Smooth muscle cell (in vitro differentiated cells): ENCODE data around the gene RAB5IF. TPM values are rescaled to one million over a fixed set of nuclear protein-coding genes. Genes with fewer than 3 reads are reported as not detected.

Experiments used
- DNase-seq: peaks from one replicate; lab custom pipeline; 2025; ENCODE audit not compliant: unreplicated experiment; lab: John Stamatoyannopoulos, UW
- H2AFZ ChIP-seq: fragments of 200-600 bp; sonication (generic); 2 replicates; pipeline ENCODE4 v1.6.0; 2016; ENCODE audit warnings: antibody characterized with exemption, low read depth, mild to moderate bottlenecking
- H3F3A ChIP-seq: fragments of 200-600 bp; sonication (generic); 2 replicates; pipeline ENCODE4 v1.6.0; 2017; ENCODE audit warnings: antibody characterized with exemption, low read depth
- H3K27ac ChIP-seq: fragments of 200-600 bp; sonication (generic); 2 replicates; pipeline ENCODE4 v1.5.1; 2016; ENCODE audit warnings: low read depth, mild to moderate bottlenecking
- H3K27me3 ChIP-seq: fragments of 200-600 bp; sonication (generic); 2 replicates; pipeline ENCODE4 v1.6.1; 2016; ENCODE audit warnings: low read depth, mild to moderate bottlenecking
- H3K36me3 ChIP-seq: fragments of 200-600 bp; sonication (generic); 2 replicates; pipeline ENCODE4 v1.5.1; 2016; ENCODE audit warnings: low read depth
- H3K4me1 ChIP-seq: fragments of 200-600 bp; sonication (generic); 2 replicates; pipeline ENCODE4 v1.5.1; 2016; ENCODE audit warnings: low read depth
- H3K4me2 ChIP-seq: fragments of 200-600 bp; sonication (generic); 2 replicates; pipeline ENCODE4 v1.6.0; 2016; ENCODE audit warnings: mild to moderate bottlenecking
- H3K4me3 ChIP-seq: fragments of 200-600 bp; sonication (generic); 2 replicates; pipeline ENCODE4 v1.5.1; 2016; ENCODE audit warnings: mild to moderate bottlenecking
- H3K79me2 ChIP-seq: fragments of 200-600 bp; sonication (generic); 2 replicates; pipeline ENCODE4 v1.6.0; 2016; ENCODE audit warnings: low read depth, mild to moderate bottlenecking
- H3K9ac ChIP-seq: fragments of 200-600 bp; sonication (generic); 2 replicates; pipeline ENCODE4 v1.6.0; 2016; ENCODE audit warnings: low read depth
- H3K9me3 ChIP-seq: fragments of 200-600 bp; sonication (generic); replicated peaks from 2 replicates; pipeline ENCODE4 v1.5.1; 2016; ENCODE audit warnings: low read depth
- H4K20me1 ChIP-seq: fragments of 200-600 bp; sonication (generic); 2 replicates; pipeline ENCODE4 v1.6.0; 2016; ENCODE audit warnings: low read depth
- CTCF ChIP-seq: fragments of 200-600 bp; sonication (generic); IDR thresholded peaks from 2 replicates; pipeline ENCODE4 v1.5.1; 2017; ENCODE audit warnings: borderline replicate concordance, mild to moderate bottlenecking, antibody characterized with exemption; ENCODE audit not compliant: insufficient read depth, poor library complexity, severe bottlenecking
- WGBS: methylation state at CpG from one replicate; pipeline ENCODE4 v1.1.7; 2016; ENCODE audit warnings: low lambda C conversion rate; 5-methylcytosine and 5-hydroxymethylcytosine counted together
- polyA plus RNA-seq: library from polyadenylated mRNA; unstranded; fragments of >200 nt; fragmentation: Nextera tagmentation; extraction: Ambion mirVana; gene quantifications from 2 replicates; pipeline ENCODE4 v1.2.1, GENCODE V29; 2016
- total RNA-seq: library from RNA; depleted of rRNA; stranded (reverse); fragments of >200 nt; gene quantifications from 2 replicates; pipeline ENCODE4 v1.2.3, GENCODE V29; 2014

The RAB5IF gene
- total and polyA plus RNA-seq, 2 experiments from 2014 or later, result 66.8 to 108 TPM

GRCh38 chr20:36624068-36624943 is 18.7 kb downstream of the RAB5IF start:
- Histone ChIP-seq H3K79me2 (no peaks in the 10 kb centered on the region), H3K9ac (no peak overlapping the region), H3K27ac (no peak overlapping the region), H4K20me1 (no peaks in the 10 kb centered on the region), H3K36me3 (no peaks in the 10 kb centered on the region), H3K4me2 (no peak overlapping the region), H3K27me3 (no peaks in the 10 kb centered on the region), H3K4me3 (no peak overlapping the region), H3K9me3 (no peaks in the 10 kb centered on the region), H3F3A (no peaks in the 10 kb centered on the region), H2AFZ (no peak overlapping the region), H3K4me1 (no peaks in the 10 kb centered on the region)
- WGBS, result 72% methylated on average over 14 of the region's 14 CpGs
- no peak for TF ChIP-seq CTCF
- DNase-seq, result no peak

- peaks cover 2% of the 10 kb centered on the region for H3K4me1 ChIP-seq
- no peaks in the 10 kb centered on the region for H3K9me3 ChIP-seq
- no peak for TF ChIP-seq CTCF
- no peak overlapping the region for H3K9ac ChIP-seq
- no peak overlapping the region for H3K27ac ChIP-seq
- H3K36me3 ChIP-seq, result no peaks in the 10 kb centered on the region
- no peaks in the 10 kb centered on the region for H4K20me1 ChIP-seq
- no peak overlapping the region for H3K4me3 ChIP-seq
- no peak for DNase-seq
- no peak overlapping the region for H3K4me2 ChIP-seq
- no peak overlapping the region for H2AFZ ChIP-seq
- H3F3A ChIP-seq, result no peaks in the 10 kb centered on the region
- no peaks in the 10 kb centered on the region for H3K79me2 ChIP-seq
- 84% methylated on average over 2 of the region's 2 CpGs for WGBS
- H3K27me3 ChIP-seq, result no peaks in the 10 kb centered on the region
Observed at GRCh38 chr20:36624944-36625324, 19.4 kb downstream of the RAB5IF start.

DNA sequence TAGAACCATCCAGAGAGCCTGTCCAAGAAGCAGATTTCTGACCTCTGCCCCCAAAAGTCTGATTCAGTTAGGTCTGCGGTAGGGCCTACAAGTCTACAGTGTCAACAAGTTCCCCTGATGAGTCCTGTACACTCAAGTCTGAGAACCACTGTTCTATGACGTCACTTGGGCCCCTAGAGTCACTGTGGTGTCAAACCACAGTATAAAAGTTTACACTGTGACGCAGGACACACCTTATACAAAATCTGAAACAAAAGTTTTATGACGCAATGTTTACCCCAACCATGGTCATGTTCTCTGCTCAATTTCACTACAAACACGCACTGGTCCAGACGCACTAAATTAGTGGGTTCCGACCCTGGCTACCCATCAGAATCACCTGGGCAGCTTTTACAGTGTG is 22.5 kb downstream of the RAB5IF start:
- TF ChIP-seq CTCF, result no peak
- H3K36me3 ChIP-seq, result no peaks in the 10 kb centered on the region
- DNase-seq, result no peak

More for the DNA sequence above, 22.5 kb downstream of the RAB5IF start:
- no peak overlapping the region for H3K4me2 ChIP-seq
- no peak overlapping the region for H3K4me3 ChIP-seq
- H3K27ac ChIP-seq, result no peak overlapping the region
- whole genome bisulfite sequencing, result 92% methylated on average over 7 of the region's 7 CpGs
- no peaks in the 10 kb centered on the region for H4K20me1 ChIP-seq
- H3K9ac ChIP-seq, result no peak overlapping the region
- no peaks in the 10 kb centered on the region for H3K79me2 ChIP-seq
- H3K27me3 ChIP-seq, result no peaks in the 10 kb centered on the region
- no peak overlapping the region for H2AFZ ChIP-seq
- peaks cover 4% of the 10 kb centered on the region for H3K4me1 ChIP-seq
- no peaks in the 10 kb centered on the region for H3K9me3 ChIP-seq
- H3F3A ChIP-seq, result no peaks in the 10 kb centered on the region
